Measurements from ENCODE around the gene FAM25A. TPM values are rescaled to one million over a fixed set of nuclear protein-coding genes. Genes with fewer than 3 reads are reported as not detected.
"Not testable (repeated sequence)": the region's sequence is repeated elsewhere in the genome, so short reads cannot be mapped to it uniquely, and the experiment has no call there.

FAM25A gene
- total RNA-seq, 5 donors from 2014 or later (not counting 1 experiment from before 2014, with no cell fraction given), result not detected

DNA sequence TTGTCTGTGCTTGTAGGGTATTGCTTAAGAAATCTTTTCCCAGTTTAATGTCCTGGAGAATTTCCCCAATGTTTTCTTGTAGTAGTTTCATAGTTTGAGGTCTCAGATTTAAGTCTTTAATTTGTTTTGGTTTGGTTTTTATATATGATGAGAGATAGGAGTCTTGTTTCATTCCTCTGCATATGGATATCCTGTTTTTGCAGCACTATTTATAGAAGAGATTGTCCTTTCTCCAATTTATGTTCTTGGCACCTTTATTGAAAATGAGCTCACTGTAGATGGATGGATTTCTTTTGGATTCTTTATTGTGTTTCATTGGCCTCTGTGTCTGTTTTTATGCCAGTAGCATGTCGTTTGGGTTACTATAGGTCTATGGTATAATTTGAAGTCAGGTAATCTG, 31.6 kb upstream of the FAM25A start:
- POLR2A ChIA-PET, result no interaction called here

GRCh38 chr10:86991362-86991761, 28.7 kb upstream of the FAM25A start:
- H3K4me3 ChIP-seq (ENCODE audit: control insufficient read depth in 1 of 2, extremely low read depth in 1 of 2, low read length in 1 of 2); POLR2A ChIA-PET; H3K36me3 ChIP-seq (ENCODE audit: control insufficient read depth in 2 of 2, extremely low read depth in 1 of 2, insufficient read depth in 1 of 2, low read length in 1 of 2); H3K4me1 ChIP-seq (ENCODE audit: control insufficient read depth in 1 of 2, extremely low read depth in 1 of 2, insufficient read depth in 2 of 2, low read length in 2 of 2); H3K27me3 ChIP-seq (replicated peaks in 1 of 2; ENCODE audit: control insufficient read depth in 2 of 2, extremely low read depth in 1 of 2, insufficient read depth in 2 of 2, low read length in 1 of 2); DNase-seq; H3K27ac Mint-ChIP-seq; H3K9me3 ChIP-seq; H3K9me3 Mint-ChIP-seq; H3K27ac ChIP-seq (ENCODE audit: low read length); H3K4me1 Mint-ChIP-seq; H3K36me3 Mint-ChIP-seq; ATAC-seq (replicated peaks in 1 of 4); H3K4me3 Mint-ChIP-seq: not testable (repeated sequence)
- CTCF ChIA-PET, result interaction anchor here in 1 of 2 donors (0.8 kb wide), 1 partner anchor 25 kb away, joined by 3 read pairs; no protein-coding TSS in a partner anchor
- no CpG with 5 or more reads among the region's 12 CpGs for WGBS (ENCODE audit: insufficient coverage)
- peaks cover 20% of the 10 kb centered on the region in 2 donors for H3K27me3 Mint-ChIP-seq

More for the DNA sequence above, 31.6 kb upstream of the FAM25A start:
- Mint-ChIP-seq H3K27me3 (peaks cover 20% of the 10 kb centered on the region in 2 donors), H3K4me1 (no peaks in the 10 kb centered on the region), H3K36me3 (no peaks in the 10 kb centered on the region), H3K27ac (no peak overlapping the region), H3K4me3 (no peak overlapping the region), H3K9me3 (no peaks in the 10 kb centered on the region)
- no peaks in the 10 kb centered on the region for H3K9me3 ChIP-seq
- no peaks in the 10 kb centered on the region for H3K4me1 ChIP-seq (ENCODE audit: control insufficient read depth in 1 of 2, extremely low read depth in 1 of 2, insufficient read depth in 2 of 2, low read length in 2 of 2)
- no peak overlapping the region for H3K4me3 ChIP-seq (ENCODE audit: control insufficient read depth in 1 of 2, extremely low read depth in 1 of 2, low read length in 1 of 2)
- H3K27ac ChIP-seq (ENCODE audit: low read length), result no peak overlapping the region
- ATAC-seq (replicated peaks in 1 of 4) (no peak), DNase-seq (no peak)
- no peaks in the 10 kb centered on the region for H3K27me3 ChIP-seq (replicated peaks in 1 of 2; ENCODE audit: control insufficient read depth in 2 of 2, extremely low read depth in 1 of 2, insufficient read depth in 2 of 2, low read length in 1 of 2)
- WGBS (ENCODE audit: insufficient coverage), result no CpG with 5 or more reads among the region's 1 CpG
- CTCF ChIA-PET, result interaction anchor here in 1 of 2 donors (1.1 to 1.9 kb wide), 2 partner anchors 22 to 37 kb away, joined by 3 to 8 read pairs; no protein-coding TSS in a partner anchor
- no peaks in the 10 kb centered on the region for H3K36me3 ChIP-seq (ENCODE audit: control insufficient read depth in 2 of 2, extremely low read depth in 1 of 2, insufficient read depth in 1 of 2, low read length in 1 of 2)

- ATAC-seq (replicated peaks in 1 of 4), result no peak
- ChIA-PET POLR2A (no interaction called here), CTCF (no interaction called here)
- no peaks in the 10 kb centered on the region for H3K36me3 Mint-ChIP-seq
- H3K4me1 Mint-ChIP-seq, result no peaks in the 10 kb centered on the region
- H3K4me1 ChIP-seq (ENCODE audit: control insufficient read depth in 1 of 2, extremely low read depth in 1 of 2, insufficient read depth in 2 of 2, low read length in 2 of 2), result no peaks in the 10 kb centered on the region
- no peaks in the 10 kb centered on the region for H3K36me3 ChIP-seq (ENCODE audit: control insufficient read depth in 2 of 2, extremely low read depth in 1 of 2, insufficient read depth in 1 of 2, low read length in 1 of 2)
- no peak overlapping the region for H3K4me3 ChIP-seq (ENCODE audit: control insufficient read depth in 1 of 2, extremely low read depth in 1 of 2, low read length in 1 of 2)
- H3K4me3 Mint-ChIP-seq, result no peak overlapping the region
- H3K27me3 Mint-ChIP-seq, result peaks cover 20% of the 10 kb centered on the region in 2 donors
- H3K27ac ChIP-seq (ENCODE audit: low read length), result no peak overlapping the region
- H3K9me3 ChIP-seq, result no peaks in the 10 kb centered on the region
- H3K27ac Mint-ChIP-seq, result no peak overlapping the region
- DNase-seq, result no peak
- no peaks in the 10 kb centered on the region for H3K9me3 Mint-ChIP-seq
- H3K27me3 ChIP-seq (replicated peaks in 1 of 2; ENCODE audit: control insufficient read depth in 2 of 2, extremely low read depth in 1 of 2, insufficient read depth in 2 of 2, low read length in 1 of 2), result no peaks in the 10 kb centered on the region
Measured at GRCh38 chr10:86992456-86992855, 27.6 kb upstream of the FAM25A start.

GRCh38 chr10:86992929-86993328, 27.2 kb upstream of the FAM25A start:
- H3K4me3 Mint-ChIP-seq, result no peak overlapping the region

DNA sequence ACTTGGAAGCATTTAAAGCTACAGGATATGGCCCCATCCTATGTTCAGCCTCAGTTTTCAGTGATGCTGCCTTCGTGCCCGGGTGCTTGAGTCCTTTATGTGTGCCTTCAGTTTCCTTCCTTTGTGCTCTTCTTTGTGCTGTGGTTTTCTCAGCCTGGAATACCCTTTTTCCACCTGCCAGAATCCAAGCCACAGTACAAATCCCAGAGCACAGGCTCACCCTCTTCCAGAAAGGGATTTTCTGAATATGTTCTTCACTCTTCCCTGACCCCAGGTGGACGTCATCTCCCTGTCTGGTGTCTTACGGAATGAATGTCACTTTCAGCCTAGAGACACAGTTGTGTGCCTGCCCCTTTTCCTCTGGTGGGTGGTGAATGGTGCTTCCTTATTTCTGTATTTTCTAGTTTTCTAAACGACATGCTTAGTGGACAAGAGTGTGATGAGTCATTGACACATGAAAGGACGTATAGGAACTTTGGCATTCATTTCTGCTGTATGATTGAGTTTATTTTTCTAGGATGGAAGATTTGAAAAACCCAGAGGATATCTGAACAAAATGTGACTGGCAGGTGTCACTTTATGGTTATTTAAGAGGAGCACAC, 20.2 kb upstream of the FAM25A start:
- CTCF ChIA-PET; ATAC-seq (replicated peaks in 1 of 4); DNase-seq; POLR2A ChIA-PET; H3K9me3 Mint-ChIP-seq; H3K27ac Mint-ChIP-seq; H3K27me3 ChIP-seq (replicated peaks in 1 of 2; ENCODE audit: control insufficient read depth in 2 of 2, extremely low read depth in 1 of 2, insufficient read depth in 2 of 2, low read length in 1 of 2); H3K4me1 Mint-ChIP-seq; H3K4me1 ChIP-seq (ENCODE audit: control insufficient read depth in 1 of 2, extremely low read depth in 1 of 2, insufficient read depth in 2 of 2, low read length in 2 of 2); H3K36me3 ChIP-seq (ENCODE audit: control insufficient read depth in 2 of 2, extremely low read depth in 1 of 2, insufficient read depth in 1 of 2, low read length in 1 of 2); H3K27me3 Mint-ChIP-seq; H3K9me3 ChIP-seq; H3K27ac ChIP-seq (ENCODE audit: low read length); H3K36me3 Mint-ChIP-seq; H3K4me3 ChIP-seq (ENCODE audit: control insufficient read depth in 1 of 2, extremely low read depth in 1 of 2, low read length in 1 of 2); H3K4me3 Mint-ChIP-seq: not testable (repeated sequence)
- 53% methylated on average over 2 of the region's 6 CpGs for WGBS (ENCODE audit: insufficient coverage)

More at GRCh38 chr10:86992929-86993328, 27.2 kb upstream of the FAM25A start:
- H3K4me3 ChIP-seq (ENCODE audit: control insufficient read depth in 1 of 2, extremely low read depth in 1 of 2, low read length in 1 of 2), result no peak overlapping the region
- no CpG with 5 or more reads among the region's 2 CpGs for WGBS (ENCODE audit: insufficient coverage)
- no peak overlapping the region for H3K27ac Mint-ChIP-seq
- H3K9me3 ChIP-seq, result no peaks in the 10 kb centered on the region
- no peaks in the 10 kb centered on the region for H3K36me3 ChIP-seq (ENCODE audit: control insufficient read depth in 2 of 2, extremely low read depth in 1 of 2, insufficient read depth in 1 of 2, low read length in 1 of 2)
- no peak overlapping the region for H3K27ac ChIP-seq (ENCODE audit: low read length)
- CTCF ChIA-PET, result no interaction called here
- H3K4me1 ChIP-seq (ENCODE audit: control insufficient read depth in 1 of 2, extremely low read depth in 1 of 2, insufficient read depth in 2 of 2, low read length in 2 of 2), result no peaks in the 10 kb centered on the region
- no peak for ATAC-seq (replicated peaks in 1 of 4)
- POLR2A ChIA-PET, result no interaction called here
- H3K4me1 Mint-ChIP-seq, result no peaks in the 10 kb centered on the region
- H3K27me3 Mint-ChIP-seq, result peaks cover 15 to 20% of the 10 kb centered on the region in 2 donors
- no peaks in the 10 kb centered on the region for H3K9me3 Mint-ChIP-seq
- no peaks in the 10 kb centered on the region for H3K27me3 ChIP-seq (replicated peaks in 1 of 2; ENCODE audit: control insufficient read depth in 2 of 2, extremely low read depth in 1 of 2, insufficient read depth in 2 of 2, low read length in 1 of 2)
- no peak for DNase-seq
- no peaks in the 10 kb centered on the region for H3K36me3 Mint-ChIP-seq

GRCh38 chr10:87000491-87000890, 19.6 kb upstream of the FAM25A start:
- DNase-seq (no peak), ATAC-seq (replicated peaks in 1 of 4) (no peak)
- Histone ChIP-seq H3K27ac (ENCODE audit: low read length) (no peak overlapping the region), H3K9me3 (no peaks in the 10 kb centered on the region), H3K27me3 (replicated peaks in 1 of 2; ENCODE audit: control insufficient read depth in 2 of 2, extremely low read depth in 1 of 2, insufficient read depth in 2 of 2, low read length in 1 of 2) (no peaks in the 10 kb centered on the region), H3K4me3 (ENCODE audit: control insufficient read depth in 1 of 2, extremely low read depth in 1 of 2, low read length in 1 of 2) (no peak overlapping the region), H3K36me3 (ENCODE audit: control insufficient read depth in 2 of 2, extremely low read depth in 1 of 2, insufficient read depth in 1 of 2, low read length in 1 of 2) (no peaks in the 10 kb centered on the region), H3K4me1 (ENCODE audit: control insufficient read depth in 1 of 2, extremely low read depth in 1 of 2, insufficient read depth in 2 of 2, low read length in 2 of 2) (no peaks in the 10 kb centered on the region)
- no CpG with 5 or more reads among the region's 3 CpGs for WGBS (ENCODE audit: insufficient coverage)
- Mint-ChIP-seq H3K4me1 (no peaks in the 10 kb centered on the region), H3K27me3 (no peaks in the 10 kb centered on the region), H3K4me3 (no peak overlapping the region), H3K9me3 (no peaks in the 10 kb centered on the region), H3K36me3 (no peaks in the 10 kb centered on the region), H3K27ac (no peak overlapping the region)
- POLR2A ChIA-PET, result no interaction called here
- CTCF ChIA-PET, result no interaction called here

DNA sequence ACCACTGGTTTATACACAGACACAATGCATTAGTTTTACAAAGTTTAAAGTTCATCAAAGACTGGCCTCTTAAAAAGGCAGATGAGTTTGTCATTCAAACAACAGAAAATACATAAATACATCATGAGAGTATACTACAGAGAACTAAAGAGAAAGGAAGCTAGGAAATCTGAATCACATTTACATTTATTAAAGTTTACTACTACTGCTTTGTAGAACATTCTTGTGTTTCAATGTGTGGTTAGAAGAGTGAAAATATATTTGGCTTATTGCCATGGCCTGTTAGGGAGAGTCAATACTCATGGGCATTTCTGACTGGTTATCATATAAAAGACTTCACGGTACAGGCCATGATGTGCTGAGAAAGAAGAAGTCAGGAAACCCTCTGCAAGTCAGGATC, 13.0 kb upstream of the FAM25A start:
- DNase-seq; POLR2A ChIA-PET; H3K4me1 ChIP-seq (ENCODE audit: control insufficient read depth in 1 of 2, extremely low read depth in 1 of 2, insufficient read depth in 2 of 2, low read length in 2 of 2); H3K27me3 Mint-ChIP-seq; H3K9me3 ChIP-seq; H3K4me3 Mint-ChIP-seq; ATAC-seq (replicated peaks in 1 of 4); H3K4me1 Mint-ChIP-seq; H3K27me3 ChIP-seq (replicated peaks in 1 of 2; ENCODE audit: control insufficient read depth in 2 of 2, extremely low read depth in 1 of 2, insufficient read depth in 2 of 2, low read length in 1 of 2); H3K36me3 ChIP-seq (ENCODE audit: control insufficient read depth in 2 of 2, extremely low read depth in 1 of 2, insufficient read depth in 1 of 2, low read length in 1 of 2); H3K9me3 Mint-ChIP-seq; H3K4me3 ChIP-seq (ENCODE audit: control insufficient read depth in 1 of 2, extremely low read depth in 1 of 2, low read length in 1 of 2); H3K36me3 Mint-ChIP-seq; H3K27ac ChIP-seq (ENCODE audit: low read length); H3K27ac Mint-ChIP-seq: not testable (repeated sequence)
- CTCF ChIA-PET, result interaction anchor here in 1 of 2 donors (0.6 kb wide), 1 partner anchor 74 kb away, joined by 3 read pairs; no protein-coding TSS in a partner anchor
- no CpG with 5 or more reads among the region's 1 CpG for WGBS (ENCODE audit: insufficient coverage)

All from T-cell (primary cell).